ENCODE results near the gene TSPAN32.

- TF ChIP-seq ELF4 (IDR thresholded peaks at IDR 0.05): no peak
- no peak for TF ChIP-seq SUZ12 (IDR thresholded peaks at IDR 0.05)
- TF ChIP-seq LEF1 (IDR thresholded peaks at IDR 0.05; ENCODE audit: borderline replicate concordance): no peak
- no peak for TF ChIP-seq ARNT (IDR thresholded peaks at IDR 0.05)
- no peak for TF ChIP-seq ZNF384 (IDR thresholded peaks at IDR 0.05)
- no peak for TF ChIP-seq BHLHE40 (IDR thresholded peaks at IDR 0.05; ENCODE audit: borderline replicate concordance)
- no peak for TF ChIP-seq FOXM1 (IDR thresholded peaks at IDR 0.05; ENCODE audit: borderline replicate concordance)
- TF ChIP-seq SP1 (IDR thresholded peaks at IDR 0.05): no peak
Observed at GRCh38 chr11:2309251-2310072, 7.6 kb downstream of the TSPAN32 start.
